ENCODE measurements around the gene TTC32.
"Not testable (repeated sequence)": the region's sequence is repeated elsewhere in the genome, so short reads cannot be mapped to it uniquely, and the experiment has no call there.

The TTC32 gene

DNA sequence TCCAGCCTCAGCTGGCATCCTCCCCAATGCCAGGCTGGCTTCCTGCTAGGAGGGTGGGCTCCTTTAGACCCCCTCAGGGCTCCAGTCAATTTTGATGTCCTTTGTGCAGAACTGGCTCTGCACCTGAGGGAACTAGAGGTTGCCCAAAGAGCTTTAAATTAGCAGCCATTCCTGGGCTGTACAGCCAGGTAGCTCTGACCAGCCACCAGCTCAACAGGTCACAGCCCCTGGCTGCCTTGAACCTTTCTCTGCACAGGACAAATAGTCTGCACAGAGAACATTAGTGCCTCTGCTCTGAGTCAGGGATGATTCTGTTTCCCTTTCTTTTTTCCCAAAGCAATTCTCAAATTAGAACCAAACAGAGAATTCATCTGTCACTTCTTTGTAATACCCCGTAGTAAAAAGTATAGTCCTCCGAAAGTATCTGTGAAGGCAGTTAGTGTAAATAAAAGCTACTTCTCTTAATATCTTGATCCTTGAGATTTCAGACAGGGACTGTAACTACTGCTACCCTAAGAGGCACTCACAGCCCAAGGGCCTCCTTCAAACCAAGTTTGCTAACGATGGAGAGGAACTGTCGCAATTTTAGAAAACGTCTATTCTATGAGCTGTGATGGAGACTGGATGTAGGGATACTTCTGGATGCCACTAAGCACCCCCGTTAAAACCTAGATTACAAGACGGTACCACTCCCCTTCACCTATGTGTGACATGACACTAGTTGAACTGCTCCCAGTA, 3.0 kb downstream of the TTC32 start:
- DNase-seq = no peak

DNA sequence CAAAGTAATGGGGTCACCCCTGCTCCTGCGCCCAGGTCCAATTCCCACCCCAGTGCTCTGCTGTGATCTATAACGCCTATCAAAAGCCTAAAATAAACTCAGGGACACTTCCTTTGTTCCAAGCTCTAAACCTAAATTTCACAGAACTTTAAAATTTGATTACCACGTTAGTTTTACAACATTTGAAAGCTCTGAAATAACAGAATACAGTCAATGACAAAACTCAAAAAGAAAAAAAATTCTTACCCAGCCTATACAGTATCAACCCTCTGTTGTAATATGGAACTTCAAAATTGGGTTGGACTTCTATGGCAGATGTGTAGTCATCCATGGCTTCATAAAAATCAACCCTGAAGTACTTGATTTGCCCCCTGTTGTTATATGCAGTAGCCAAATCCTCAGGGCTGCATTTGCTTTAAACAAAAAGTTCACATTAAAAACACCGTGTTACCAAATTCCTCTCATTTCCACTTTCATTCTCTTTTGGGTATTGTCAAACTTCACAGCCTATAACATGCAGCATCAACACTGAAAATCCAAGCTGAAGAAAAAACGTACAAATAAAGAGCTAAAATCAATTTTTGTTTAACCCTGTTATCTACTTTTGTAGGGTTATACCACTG, 4.0 kb downstream of the TTC32 start:
- DNase-seq = no peak

DNA sequence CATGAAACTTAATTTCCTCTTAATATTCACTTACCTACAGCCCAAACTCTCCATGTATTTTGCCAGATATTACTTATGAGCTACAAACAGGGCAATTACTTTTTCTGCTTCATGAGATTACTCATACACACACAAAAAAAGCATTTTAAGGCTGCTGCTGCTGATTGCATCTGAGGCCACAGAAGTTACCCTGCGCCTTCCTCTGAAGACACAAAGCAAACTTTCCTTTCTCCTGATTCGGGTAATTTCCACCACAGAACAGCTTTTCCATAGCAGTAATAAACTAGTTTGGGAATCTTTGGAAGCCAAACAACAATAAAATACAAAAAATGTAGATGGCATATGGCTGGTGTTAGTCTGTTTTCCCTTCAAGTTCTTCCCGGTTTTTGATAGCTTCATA, 6.2 kb downstream of the TTC32 start:
- DNase-seq = no peak

DNA sequence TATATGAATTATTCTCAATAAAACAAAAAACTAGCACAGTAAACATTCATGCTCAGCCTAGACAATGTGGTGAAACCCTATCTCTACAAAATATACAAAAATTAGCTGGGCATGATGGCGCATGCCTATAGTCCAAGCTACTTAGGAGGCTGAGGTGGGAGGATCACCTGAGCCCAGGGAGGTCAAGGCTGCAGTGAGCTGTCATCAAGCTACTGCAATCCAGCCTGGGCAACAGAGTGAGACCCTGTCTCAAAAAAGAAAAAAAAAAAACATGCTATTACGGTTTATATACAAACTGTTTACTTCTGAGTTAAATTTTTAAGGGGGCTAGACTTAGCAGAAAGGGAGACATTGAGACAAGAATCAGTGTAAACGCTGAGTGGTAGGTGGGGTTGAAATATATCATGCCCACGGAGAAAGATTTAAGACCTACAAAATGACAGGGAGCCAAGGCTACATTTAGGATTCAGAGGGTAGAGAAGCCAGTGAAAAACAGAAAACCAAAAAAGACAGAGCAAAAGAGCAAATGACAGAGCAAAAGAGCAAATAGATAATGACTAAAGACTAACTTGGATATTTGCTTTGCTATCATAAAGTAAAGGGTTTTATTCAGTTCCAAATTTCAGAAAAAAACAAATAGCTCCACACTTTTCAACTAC, 7.5 kb downstream of the TTC32 start:
- no peak for DNase-seq

DNA sequence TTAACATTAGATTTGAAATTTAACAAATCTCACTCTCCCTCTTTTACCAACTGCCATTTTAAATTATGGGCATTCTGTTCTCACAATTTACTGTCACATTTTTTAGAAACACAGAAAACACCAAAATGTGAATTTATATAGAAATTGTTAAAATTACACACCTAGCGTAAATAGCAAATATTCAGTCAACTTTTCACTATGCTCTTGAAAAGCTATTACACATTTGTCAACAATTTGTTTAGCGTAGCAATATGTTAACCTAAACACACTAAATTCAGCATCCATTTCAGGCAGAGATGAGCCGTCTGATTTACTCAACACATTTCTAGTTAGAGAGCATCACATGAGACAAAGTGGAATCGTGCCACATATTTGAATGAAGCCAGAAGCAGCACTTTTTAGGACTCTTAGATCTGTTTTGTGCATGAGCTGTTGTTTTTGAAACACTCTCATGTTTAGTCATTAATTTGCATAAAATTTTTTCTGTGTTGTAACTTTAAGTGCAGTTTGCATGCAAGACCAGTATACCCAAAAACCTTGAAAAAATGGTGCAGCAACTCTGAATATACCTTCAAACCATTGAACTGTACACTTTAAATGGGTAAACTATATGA, 8.2 kb downstream of the TTC32 start:
- DNase-seq = no peak

DNA sequence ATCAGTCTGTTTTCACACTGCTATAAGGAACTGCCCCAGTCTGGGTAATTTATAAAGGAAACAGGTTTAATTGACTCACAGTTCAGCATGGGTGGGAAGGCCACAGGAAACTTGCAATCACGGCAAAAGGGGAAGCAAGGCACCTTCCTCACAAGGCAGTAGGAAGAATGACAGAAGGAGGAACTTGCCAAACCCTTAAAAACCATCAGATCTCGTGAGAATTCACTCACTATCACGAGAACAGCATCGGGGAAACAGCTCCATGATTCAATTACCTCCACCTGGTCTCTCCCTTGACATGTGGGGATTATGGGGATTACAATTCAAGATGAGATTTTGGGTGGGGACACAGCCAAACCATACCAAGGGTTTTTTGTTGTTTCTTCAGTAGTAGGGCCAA, 9.8 kb downstream of the TTC32 start:
- not testable (repeated sequence) for DNase-seq

DNA sequence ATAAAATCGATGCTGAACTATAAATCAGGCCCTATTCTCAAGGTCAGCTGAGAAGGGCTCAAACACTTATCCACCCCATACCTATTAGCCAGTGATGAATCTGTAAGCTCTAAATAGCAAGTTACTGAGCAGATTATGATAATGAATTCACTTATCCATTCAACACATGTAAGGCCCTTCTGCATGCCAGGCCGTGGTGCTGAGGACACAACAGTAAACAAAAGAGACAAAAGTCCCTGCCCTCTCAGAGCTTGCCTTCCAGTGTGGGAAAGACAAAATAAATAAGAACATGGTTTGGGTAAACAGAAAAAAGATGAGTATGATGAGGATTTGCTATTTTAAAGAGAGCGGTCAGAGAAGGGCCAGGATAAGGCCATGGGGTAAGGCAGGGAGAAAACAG, 11.7 kb downstream of the TTC32 start:
- no peak for DNase-seq

DNA sequence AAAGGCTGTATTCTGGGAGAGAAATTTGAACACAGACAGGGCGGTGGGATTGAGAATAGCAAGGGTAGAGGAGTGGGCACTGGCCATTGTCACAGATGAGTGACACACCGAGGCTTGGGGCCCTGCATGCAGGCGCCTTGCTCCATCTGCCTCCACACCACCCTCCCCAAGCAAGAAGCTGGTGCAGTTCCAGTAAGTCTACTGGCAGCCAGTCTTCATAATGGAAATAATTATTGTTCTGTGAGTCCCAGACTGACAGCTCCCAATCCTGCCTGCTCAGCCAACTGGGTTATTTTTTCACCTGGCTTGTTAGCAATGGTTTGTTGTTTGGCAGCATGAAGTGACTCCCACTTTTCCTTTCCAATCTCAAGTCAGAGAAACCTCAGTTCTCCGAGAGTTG, 13.0 kb downstream of the TTC32 start:
- no peak for DNase-seq

DNA sequence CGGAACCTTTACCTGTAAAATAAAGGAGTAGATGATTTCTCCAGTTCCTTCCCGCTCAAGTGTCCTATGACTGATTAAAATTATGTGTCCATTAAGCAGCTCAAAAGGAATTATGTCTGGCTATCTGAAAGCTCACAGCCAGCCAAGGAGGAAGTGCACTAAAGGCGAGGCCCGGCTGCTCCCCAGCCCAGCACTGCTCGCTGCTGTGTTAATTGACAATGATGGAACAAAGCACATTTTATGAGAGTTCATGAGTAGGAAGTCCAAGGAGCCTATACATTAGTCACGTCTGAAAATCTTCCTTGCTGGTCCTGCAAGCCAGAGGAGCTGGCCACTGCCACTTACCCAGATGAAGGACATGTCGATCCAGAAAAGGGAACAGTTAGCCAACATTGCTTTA, 14.3 kb downstream of the TTC32 start:
- no peak for DNase-seq

DNA sequence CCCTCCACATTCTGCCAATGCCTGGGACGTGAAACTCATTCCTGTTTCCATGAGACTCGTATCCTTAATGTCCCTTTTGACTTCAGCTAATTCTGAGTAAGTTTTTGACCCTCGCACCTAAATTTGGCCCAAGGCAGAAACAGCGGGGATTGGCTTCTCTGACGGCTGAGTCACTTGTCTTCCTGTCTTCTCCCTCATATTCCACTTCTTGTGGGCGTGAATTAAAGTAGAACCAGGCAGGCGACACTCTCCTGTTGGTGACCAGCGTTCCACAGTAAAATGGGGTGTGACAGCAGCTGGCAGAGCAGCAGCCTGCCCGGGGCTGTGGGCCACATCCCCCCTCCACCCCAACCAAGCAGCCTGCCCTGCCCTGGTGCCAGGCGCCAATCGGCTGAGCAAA, 15.5 kb downstream of the TTC32 start:
- no peak for DNase-seq

DNA sequence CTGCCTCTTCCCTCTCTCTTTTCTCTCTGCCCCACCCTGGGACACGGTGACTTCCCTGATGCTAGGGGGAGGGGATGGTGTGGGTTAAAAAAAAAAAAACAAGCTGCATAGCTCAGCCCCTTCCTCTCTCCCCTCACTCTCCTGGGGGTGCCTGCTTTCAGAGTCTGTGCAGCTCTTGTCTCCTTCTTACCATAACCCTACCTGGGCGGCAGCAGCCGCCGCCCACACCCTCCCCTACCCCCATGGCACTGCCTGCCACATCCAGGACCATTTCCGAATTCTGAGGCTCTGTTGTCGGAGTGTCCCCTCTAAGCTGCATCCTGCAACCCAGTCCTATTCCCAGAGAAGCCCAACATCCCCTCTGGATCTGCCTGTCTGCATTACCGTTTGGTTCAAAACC, 16.0 kb downstream of the TTC32 start:
- no peak for DNase-seq

DNA sequence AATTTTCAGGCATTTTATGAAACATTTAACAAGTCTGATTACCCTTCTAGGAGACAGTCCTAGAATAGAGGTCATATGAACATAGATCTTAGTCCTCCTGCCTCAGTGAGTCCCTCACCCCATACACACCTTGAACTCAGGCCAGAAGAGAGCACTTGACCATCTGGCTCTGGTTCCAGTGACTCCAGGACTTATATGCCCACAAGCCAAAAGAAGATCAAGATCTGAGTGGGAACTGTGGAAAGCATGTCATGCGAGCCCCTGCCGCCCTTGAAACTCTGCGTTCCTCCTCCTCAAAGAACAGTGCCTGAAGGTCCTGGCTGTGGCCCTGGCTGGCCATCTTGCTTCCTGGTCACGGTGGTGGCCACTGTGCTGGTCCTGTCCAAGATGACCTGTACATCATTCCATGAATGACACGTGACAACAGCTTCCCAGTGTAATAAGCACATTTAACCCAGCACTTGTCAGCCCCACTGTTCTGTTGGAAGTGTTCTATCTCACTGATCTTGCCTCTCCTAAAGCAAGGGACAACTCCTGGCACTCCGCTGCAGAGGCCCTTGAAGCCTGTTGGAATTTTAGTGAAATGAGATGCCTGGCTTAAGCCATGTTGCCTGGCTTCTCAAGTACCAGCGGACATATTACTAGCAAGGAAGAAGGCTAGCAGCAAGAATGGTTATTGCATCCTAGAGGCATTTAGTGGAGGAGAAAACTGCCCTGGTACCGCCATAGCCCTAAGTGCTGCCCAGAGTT, 17.6 kb downstream of the TTC32 start:
- no peak for DNase-seq

DNA sequence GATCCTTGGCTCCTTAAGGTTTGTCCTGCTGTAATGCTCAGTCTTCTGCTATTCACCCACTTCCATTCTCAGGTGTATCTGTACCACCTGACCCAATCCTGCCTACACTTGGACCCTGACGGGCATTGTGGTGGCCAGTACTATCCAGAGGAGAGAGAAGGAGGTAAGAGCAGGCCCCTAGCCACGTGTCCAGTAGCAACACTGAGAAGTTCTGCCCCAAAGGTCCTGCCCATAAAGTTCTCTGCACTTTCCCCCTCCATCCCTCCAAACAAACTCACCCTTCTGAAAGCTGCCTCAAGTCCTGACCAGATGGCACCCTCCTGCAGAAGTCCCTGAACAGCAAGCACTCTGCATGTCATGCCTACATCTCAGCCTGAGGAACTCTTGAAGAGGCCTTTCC, 18.3 kb downstream of the TTC32 start:
- DNase-seq = no peak

DNA sequence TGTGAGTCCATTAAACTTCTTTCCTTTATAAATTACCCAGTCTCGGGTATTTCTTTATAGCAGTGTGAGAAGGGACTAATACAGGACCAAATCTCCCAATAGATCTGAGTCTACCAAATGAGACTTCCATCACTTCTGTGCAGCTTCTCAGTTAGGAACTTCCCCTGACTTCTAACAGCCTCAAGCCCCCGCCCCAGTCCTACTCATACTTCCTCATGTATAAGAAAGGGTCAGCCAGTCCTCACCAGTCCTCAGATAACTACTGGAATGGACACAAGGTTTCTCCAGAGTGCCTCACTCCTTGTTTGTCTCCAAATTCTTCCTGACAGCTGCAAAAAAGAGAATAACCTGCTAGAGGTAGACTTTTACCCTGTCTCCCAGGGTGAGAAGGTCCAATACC, 19.5 kb downstream of the TTC32 start:
- DNase-seq = no peak

DNA sequence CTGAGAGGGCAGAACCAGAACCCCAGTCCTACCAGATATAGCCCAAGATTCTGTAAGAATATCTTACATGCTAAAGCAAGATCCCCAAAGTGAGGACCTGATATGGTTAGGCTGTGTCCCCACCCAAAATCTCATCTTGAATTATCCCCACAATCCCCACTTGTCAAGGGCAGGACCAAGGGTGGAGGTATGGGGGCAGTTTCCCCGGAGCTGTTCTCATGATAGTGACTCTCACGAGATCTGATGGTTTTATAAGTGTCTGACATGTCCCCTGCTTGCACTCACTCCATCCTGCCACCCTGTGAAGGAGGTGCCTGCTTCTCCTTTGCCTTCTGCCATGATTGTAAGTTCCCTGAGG, 19.9 kb downstream of the TTC32 start:
- no peak for DNase-seq

DNA sequence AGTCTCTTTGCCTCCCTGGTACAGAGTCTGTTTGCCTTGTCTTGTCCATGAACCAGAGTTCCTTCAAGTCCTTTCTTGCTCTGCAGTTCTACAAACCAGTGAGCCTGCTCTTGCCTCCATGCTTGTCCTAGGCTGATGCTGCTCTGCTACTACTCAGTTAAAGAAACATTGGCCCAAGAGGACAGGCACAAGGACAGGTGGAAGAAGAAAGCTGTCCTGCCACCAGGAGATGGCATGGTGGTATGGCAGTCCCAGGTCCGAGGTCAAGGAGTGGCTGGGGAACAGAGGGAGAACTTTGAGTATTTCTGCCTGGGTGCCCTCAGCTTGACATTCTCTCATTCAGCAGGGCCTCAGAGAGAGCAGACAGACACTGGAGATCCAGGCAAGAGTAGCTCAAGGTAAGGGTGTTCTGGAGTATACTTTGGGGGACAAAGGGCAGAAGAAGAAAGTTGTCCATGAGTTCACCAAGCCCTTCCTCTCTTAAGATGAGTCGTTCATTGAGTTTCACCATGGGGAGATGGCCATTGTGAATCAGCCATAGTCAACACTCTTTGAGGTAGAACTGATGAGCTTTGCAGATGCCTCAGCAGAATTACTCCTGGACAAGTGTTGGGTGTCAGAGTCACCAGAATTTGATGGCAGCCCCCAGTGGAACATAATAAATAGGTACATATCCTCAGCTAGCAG, 20.4 kb downstream of the TTC32 start:
- no peak for DNase-seq

DNA sequence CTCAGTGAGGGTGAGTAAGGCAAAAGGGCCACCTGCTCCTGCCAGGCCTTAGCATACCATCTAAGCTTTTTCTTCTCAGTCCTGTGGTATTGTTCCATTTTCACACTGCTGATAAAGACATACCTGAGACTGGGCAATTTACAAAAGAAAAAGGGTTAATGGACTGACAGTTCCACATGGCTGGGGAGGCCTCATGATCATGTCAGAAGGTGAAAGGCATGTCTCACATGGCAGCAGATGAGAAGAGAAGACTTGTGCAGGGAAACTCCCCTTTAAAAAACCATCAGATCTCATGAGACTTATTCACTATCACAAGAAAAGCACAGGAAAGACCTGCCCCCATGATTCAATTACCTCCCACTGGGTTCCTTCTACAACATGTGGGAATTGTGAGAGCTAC, 21.6 kb downstream of the TTC32 start:
- peak; percentile 14 for DNase-seq

DNA sequence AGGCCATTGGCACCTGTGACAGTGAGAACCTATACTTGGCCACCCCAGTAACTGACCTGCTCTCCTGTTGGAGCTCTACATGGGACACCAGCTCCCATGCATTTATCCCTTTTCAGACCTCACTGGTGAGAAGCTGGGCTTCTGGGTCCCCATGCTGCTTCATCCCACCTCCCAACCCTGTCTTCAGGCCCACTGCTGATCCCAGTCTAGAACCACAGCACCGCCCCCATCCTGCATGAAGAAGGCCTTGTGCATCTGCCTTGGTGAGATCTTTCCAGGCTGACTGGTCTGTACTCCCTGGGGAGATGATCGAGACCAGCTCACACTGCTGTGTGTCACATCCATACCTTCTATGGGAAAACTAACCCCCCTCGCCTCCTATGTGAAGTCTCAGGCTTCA, 22.7 kb downstream of the TTC32 start:
- peak; percentile 43 for DNase-seq

DNA sequence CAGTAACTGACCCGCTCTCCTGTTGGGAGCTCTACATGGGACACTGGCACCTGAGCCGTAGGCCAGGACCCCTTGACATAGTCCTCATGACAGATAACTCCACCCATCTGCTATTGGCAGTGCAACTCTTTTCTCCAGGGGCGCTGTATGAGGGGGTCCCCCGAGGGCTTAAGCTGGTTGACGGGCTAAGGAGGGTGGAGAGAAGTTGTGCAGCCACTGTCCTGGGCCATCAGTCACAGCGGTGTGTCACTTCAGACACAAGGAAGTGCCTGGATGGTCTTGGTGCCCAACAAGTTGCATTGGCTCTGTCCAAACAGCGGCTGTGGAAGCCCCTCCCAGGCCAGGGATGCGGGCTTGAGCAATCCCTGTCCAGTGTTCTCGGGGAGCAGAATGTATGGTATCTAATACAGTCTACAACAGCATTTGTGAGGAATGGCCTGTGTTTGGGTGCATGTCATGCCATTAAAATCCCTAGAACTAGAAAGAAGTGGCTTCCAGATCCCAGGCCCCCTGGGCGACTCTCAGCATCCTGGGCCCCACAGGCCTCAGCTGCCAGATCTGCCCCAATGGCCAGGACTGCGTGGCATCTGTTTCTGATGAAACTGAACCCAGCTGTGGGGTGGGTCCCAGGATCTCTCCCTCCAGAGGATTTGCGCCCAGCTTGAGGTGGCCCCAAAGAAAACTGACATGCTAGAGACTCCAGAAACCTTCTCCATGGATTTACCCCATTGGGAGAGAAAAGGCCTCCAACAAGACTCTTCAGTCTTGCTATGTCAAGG, 23.3 kb downstream of the TTC32 start:
- DNase-seq = peak; percentile 29

DNA sequence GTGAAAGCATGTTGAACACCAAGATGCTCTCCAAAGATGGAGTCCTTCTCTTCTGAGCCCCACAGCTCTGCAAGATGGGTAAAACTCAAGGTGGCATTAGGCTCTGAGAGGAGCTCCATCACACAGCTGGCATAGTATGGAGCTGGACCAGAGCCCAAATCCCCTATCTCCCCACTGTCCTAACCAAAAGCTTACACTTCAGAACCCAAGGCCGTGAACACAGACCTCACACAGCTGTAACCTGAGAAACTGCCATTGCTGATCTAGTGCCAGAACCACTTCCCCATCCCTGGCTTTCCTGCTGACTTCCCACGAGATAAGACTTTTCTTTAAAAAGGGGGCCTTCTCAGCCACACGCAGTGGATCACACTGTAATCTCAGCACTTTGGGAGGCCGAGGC, 25.0 kb downstream of the TTC32 start:
- DNase-seq = peak; percentile 29

DNA sequence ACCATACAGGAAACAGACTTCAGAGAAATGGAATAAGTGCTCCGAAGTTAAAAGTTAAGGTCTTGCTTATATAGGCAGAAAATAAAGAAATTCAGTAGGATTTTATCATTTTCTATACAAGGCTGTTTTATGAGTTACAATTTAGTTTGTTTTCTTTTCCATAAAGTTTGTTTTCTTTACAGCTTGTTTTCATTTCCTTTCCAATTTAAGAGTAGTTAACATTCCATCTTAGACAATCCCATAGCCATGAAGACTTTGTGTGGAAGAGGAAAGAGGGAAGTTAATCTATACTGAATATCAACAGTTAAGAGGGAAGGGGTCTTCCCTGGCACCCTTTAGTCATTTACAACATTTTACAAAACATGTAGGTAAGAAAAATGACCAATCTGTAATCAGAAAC, 26.5 kb downstream of the TTC32 start:
- no peak for DNase-seq

DNA sequence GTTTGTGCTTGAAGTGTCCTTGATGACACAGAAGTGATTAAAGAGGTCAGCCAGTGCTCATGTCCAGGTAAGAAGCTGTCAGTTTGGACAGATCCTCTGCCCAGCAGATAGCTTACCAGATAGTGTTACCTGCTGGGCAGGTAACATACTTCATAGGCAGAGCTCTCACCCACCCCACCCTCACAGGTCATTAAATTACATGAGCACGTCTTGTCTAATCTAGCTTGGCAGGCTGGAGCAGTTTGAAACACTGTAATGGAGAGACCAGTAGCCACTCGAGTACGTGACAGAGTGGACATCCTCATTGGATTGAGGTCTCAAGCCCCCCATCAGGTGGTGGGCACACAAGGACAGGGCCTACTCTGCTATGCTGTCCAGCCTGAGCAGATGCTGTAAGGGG, 27.1 kb downstream of the TTC32 start:
- DNase-seq = peak; percentile 32

Measured in islet precursor cell (in vitro differentiated cells).